OCI-LY3 (cell line): ENCODE measurements around the gene RPL3.

Source experiments
- CTCF ChIP-seq: fragments of 200-600, 300-600 bp; sonication (generic); IDR thresholded peaks from 2 replicates; pipeline ENCODE4 v1.5.1; 2014; ENCODE audit warnings: antibody characterized with exemption, low read length, low read depth
- EZH2phosphoT487 ChIP-seq: fragments of 200-600 bp; shearing (Covaris generic); IDR thresholded peaks from 2 replicates; pipeline ENCODE4 v1.6.1; 2018; ENCODE audit warnings: antibody characterized with exemption, mixed run types, low read depth

- TF ChIP-seq CTCF, result no peak
- TF ChIP-seq EZH2phosphoT487, result no peak
Observed at GRCh38 chr22:39350757-39351688, 31.6 kb upstream of the RPL3 start.
